ENCODE results near the gene TIGD7. TPM values are rescaled to one million over a fixed set of nuclear protein-coding genes. Genes with fewer than 3 reads are reported as not detected.

The TIGD7 gene
- total RNA-seq, 2 donors from 2014 or later: 2.3 to 5.1 TPM

DNA sequence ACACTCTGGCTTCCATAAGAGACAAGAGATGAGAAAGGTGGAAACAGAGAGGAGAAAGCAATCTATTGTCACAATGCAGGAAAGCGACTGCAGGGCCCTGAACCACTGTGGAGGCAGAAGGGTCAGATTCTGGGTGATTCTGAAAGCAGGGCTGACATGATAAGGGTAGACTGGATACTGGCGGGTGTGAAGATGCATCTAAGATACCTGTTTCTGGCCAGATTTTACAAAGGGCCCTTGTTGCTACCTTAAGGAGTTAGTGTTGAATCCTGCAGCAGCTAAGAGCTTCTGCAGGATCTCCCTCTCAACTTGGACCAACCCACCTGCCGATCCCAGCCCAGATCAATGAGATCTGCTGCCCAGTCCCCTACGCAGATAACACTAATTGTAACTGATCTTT lies 42.7 kb downstream of the TIGD7 start:
- Histone ChIP-seq H3K27ac (no peak overlapping the region), H3K4me3 (no peak overlapping the region), H3K9me3 (no peaks in the 10 kb centered on the region), H3K36me3 (no peaks in the 10 kb centered on the region), H3K27me3 (replicated peaks; ENCODE audit: insufficient read depth) (no peaks in the 10 kb centered on the region), H3K4me1 (ENCODE audit: control insufficient read depth in 1 of 2, low read depth in 2 of 2) (peaks cover 7 to 36% of the 10 kb centered on the region in 2 donors)
- ATAC-seq (ENCODE audit: insufficient number of reproducible peaks, low FRiP score, low read depth) (no peak), DNase-seq (ENCODE audit: low spot score) (no peak)
- TF ChIP-seq, protein P1, sequence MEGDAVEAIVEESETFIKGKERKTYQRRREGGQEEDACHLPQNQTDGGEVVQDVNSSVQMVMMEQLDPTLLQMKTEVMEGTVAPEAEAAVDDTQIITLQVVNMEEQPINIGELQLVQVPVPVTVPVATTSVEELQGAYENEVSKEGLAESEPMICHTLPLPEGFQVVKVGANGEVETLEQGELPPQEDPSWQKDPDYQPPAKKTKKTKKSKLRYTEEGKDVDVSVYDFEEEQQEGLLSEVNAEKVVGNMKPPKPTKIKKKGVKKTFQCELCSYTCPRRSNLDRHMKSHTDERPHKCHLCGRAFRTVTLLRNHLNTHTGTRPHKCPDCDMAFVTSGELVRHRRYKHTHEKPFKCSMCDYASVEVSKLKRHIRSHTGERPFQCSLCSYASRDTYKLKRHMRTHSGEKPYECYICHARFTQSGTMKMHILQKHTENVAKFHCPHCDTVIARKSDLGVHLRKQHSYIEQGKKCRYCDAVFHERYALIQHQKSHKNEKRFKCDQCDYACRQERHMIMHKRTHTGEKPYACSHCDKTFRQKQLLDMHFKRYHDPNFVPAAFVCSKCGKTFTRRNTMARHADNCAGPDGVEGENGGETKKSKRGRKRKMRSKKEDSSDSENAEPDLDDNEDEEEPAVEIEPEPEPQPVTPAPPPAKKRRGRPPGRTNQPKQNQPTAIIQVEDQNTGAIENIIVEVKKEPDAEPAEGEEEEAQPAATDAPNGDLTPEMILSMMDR (IDR thresholded peaks at IDR 0.05): no peak

DNA sequence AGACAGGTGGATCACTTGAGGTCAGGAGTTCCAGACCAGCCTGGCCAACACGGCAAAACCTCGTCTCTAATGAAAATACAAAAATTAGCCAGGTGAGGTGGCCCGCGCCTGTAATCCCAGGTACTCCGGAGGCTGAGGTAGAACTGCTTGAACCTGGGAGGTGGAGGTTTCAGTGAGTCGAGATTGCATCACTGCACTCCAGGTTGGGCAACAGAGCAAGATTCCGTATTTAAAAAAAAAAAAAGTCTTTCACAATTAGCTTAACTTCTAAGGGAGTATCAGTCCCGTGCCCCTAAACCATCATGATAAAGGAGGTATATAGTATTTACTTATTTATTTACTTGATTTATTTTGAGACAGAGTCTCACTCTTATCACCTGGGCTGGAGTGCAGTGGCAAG lies 45.4 kb downstream of the TIGD7 start:
- H3K4me1 ChIP-seq (ENCODE audit: control insufficient read depth in 1 of 2, low read depth in 2 of 2): peaks cover 2 to 12% of the 10 kb centered on the region in 2 donors
- no peaks in the 10 kb centered on the region for H3K9me3 ChIP-seq
- H3K27ac ChIP-seq: no peak overlapping the region
- no peaks in the 10 kb centered on the region for H3K27me3 ChIP-seq (replicated peaks; ENCODE audit: insufficient read depth)
- H3K36me3 ChIP-seq: no peaks in the 10 kb centered on the region
- DNase-seq (ENCODE audit: low spot score) (no peak), ATAC-seq (ENCODE audit: insufficient number of reproducible peaks, low FRiP score, low read depth) (no peak)
- no peak overlapping the region for H3K4me3 ChIP-seq
- TF ChIP-seq, protein P1 (IDR thresholded peaks at IDR 0.05): no peak

DNA sequence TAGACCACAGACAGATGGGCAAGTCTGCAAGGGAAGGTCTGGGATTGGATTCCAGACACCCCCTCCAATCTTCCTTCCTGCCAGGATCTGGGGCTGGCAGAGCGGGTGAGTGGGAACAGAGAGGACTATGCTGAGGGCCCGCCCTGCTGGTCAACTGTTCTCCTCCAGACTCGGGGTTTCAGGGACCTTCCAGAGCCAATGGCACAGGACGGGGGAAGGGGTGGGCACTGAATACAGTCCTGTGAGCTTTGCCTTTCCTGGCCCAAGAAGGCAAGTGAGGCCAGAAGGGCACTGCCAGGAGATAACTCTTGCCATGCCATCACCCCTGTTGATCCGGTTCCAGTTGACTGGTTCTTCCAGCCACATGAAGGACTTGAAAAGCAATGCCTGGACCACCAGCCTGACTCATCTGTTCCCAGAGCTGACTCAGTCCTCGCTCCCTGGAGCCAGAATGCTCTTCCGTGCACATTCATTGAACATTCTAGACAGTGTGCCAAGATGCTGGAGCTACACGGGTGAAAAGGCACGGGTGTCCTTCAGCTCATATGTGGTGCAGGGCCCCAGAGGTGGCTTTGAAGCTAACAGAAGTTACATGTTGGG lies 48.3 kb downstream of the TIGD7 start:
- no peaks in the 10 kb centered on the region for H3K36me3 ChIP-seq
- no peaks in the 10 kb centered on the region for H3K27me3 ChIP-seq (replicated peaks; ENCODE audit: insufficient read depth)
- no peaks in the 10 kb centered on the region for H3K9me3 ChIP-seq
- H3K4me3 ChIP-seq: no peak overlapping the region
- ATAC-seq (ENCODE audit: insufficient number of reproducible peaks, low FRiP score, low read depth) (no peak), DNase-seq (ENCODE audit: low spot score) (no peak)
- no peaks in the 10 kb centered on the region for H3K4me1 ChIP-seq (ENCODE audit: control insufficient read depth in 1 of 2, low read depth in 2 of 2)
- H3K27ac ChIP-seq: no peak overlapping the region
- TF ChIP-seq, protein P1 (IDR thresholded peaks at IDR 0.05): no peak

DNA sequence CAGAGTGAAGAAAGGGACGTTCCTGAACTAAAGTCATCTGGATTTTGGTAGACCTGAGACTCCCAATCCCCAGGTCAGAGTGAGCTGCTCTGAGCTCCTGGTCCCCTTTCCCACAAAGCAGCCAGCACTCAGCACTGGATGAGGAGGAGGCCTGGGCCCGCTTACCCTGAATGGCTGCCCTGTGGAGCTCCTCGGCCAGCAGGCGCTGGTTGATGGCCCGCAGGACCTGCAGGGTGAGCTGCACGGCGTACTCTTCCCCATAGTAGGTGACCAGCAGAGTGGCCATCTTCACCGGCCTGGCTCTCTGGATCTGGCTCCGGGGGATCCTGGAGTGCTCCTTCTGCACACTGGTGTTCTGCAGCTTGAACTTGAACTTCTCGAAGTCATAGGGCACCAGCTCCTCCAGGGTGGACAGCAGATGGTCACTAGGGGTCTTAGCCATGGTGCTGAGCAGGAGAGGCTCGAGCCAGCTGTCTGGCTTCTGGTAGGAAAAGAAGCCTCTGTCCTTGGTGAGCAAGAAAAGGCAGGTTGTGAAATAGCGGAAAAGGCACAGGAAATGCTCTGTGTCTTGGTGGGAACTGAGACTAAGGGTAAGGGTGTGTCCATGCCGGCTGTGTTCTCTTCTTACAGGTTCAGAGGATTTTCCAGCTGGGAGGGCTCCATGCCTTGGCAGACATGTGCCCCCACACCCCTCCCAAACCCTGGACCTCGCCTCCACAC lies 48.9 kb downstream of the TIGD7 start, which contains the start of gene MEFV:
MEFV (minus strand) TSS at position 488 of the 720 bp plus-strand sequence; CDS start at position 442, 46 bp downstream.
- no peak for DNase-seq (ENCODE audit: low spot score)
- Histone ChIP-seq H3K27me3 (replicated peaks; ENCODE audit: insufficient read depth) (no peaks in the 10 kb centered on the region), H3K27ac (no peak within 1 kb of the TSS), H3K36me3 (no peaks in the 10 kb centered on the region), H3K4me3 (peak within 1 kb of the TSS; percentile 31), H3K4me1 (ENCODE audit: control insufficient read depth in 1 of 2, low read depth in 2 of 2) (no peaks in the 10 kb centered on the region), H3K9me3 (no peaks in the 10 kb centered on the region)
- ATAC-seq (ENCODE audit: insufficient number of reproducible peaks, low FRiP score, low read depth): no peak
- TF ChIP-seq, protein P1 (IDR thresholded peaks at IDR 0.05): no peak

DNA sequence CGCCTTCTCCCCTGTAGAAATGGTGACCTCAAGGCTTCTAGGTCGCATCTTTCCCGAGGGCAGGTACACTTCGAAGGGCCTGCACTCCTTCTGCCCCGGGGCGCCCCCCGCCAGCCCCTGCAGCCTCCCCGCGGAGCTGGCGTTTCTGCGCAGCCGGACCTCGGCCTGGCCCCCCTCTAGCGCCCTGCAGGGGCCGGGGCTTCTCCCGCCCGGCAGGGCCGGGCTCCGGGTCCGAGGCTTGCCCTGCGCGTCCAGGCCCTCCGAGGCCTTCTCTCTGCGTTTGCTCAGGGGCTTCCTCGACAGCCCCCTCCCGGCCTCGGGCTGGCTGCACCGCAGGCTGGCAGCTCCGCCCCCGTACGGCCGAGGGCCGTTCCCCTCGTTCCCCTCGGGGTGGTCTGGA lies 50.9 kb downstream of the TIGD7 start:
- H3K9me3 ChIP-seq: no peaks in the 10 kb centered on the region
- no peak for DNase-seq (ENCODE audit: low spot score)
- no peak overlapping the region for H3K4me3 ChIP-seq
- no peak for ATAC-seq (ENCODE audit: insufficient number of reproducible peaks, low FRiP score, low read depth)
- H3K27ac ChIP-seq: no peak overlapping the region
- no peaks in the 10 kb centered on the region for H3K4me1 ChIP-seq (ENCODE audit: control insufficient read depth in 1 of 2, low read depth in 2 of 2)
- no peaks in the 10 kb centered on the region for H3K36me3 ChIP-seq
- TF ChIP-seq, protein P1 (IDR thresholded peaks at IDR 0.05): no peak
- H3K27me3 ChIP-seq (replicated peaks; ENCODE audit: insufficient read depth): no peaks in the 10 kb centered on the region
